ENCODE results near the gene TCEANC2.

TCEANC2 gene

DNA sequence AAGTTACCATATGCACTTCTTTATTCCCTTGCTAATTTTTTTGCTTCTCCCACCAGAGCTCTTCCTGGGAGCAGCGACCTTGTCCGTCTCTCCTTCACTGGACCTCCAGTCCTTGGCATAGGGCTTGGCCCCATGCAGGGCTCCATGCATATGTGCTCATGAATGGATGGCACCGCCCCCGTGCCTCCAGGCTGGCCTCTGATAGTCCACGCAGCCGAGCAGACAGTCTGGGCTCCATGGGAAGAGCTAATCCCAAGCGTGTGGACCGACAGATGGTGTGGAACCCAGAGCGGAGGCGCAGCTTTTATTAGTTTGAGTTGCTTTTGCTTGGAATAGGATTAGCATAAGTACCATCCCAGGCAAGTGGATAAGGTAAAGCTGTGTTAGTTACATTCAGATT, 57.6 kb downstream of the TCEANC2 start:
- in situ Hi-C loops (cut with MboI; ENCODE audit: low sequenced_read_pairs), result no loop called here

DNA sequence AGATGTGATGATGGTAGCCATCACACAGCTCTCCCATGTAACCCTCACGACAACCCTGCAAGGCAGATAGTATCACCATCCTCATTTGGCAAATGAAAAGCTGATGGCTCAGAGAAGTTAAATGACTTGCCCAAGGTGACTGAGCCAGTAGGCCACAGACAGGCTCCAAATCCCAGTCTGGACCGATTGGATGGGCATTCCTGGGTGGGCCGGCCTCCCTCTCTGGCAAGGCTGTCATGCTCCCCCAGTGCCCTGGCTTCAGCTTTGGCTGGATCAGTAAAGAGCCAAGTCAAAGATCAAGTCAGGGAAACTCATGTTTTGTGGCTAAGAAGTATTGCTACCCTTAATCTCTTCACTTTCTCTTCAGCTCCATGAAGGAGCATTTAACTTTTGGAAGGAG, 58.2 kb downstream of the TCEANC2 start:
- in situ Hi-C loops (cut with MboI; ENCODE audit: low sequenced_read_pairs), result no loop called here

DNA sequence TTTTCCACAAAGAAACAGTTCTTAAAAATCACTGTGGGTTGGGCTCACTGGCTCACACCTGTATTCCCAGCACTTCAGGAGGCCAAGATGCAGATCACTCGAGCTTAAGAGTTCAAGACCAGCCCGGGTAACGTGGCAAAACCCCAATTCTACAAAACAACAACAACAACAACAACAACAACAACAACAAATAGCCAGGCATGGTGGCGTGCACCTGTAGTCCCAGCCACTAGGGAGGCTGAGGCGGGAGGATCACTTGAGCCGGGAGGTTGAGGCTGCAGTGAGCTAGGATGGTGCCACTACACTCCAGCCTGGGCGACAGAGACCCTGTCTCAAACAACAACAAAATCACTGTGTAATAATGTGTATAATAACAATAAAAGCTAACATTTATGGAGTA, 58.6 kb downstream of the TCEANC2 start:
- in situ Hi-C loops (cut with MboI; ENCODE audit: low sequenced_read_pairs), result no loop called here

DNA sequence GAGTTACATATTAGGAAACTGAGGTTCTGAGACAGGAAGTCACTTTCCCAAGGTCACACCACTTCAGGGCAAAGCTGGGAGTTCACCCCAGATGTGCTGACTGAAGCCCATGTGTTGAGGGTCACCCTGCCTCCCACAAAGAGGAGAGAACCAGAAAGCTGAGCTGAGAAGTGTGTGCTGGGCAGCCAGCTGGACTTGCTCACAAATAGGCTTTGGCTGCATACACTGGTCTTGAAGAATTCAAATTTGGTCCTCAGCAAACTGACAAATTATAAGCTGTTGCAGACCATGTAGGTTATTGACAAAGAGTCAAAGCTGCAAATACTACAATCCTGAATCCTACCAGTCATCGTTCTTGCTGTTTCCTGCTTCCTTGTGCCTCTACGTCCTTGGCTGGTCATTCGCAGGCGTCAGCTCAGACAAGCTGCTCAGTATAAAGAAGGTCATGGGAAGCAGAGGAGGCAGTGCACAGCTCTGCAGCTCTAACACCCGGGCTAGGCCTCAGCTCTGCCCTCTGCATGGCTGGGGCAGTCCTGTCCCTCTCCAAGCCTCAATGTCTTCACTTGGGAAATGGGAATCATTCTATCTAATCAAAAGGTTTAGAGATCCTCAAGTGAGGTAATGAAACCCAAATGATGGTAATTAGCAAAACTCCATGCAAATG, 59.4 kb downstream of the TCEANC2 start:
- in situ Hi-C loops (cut with MboI; ENCODE audit: low sequenced_read_pairs), result no loop called here

DNA sequence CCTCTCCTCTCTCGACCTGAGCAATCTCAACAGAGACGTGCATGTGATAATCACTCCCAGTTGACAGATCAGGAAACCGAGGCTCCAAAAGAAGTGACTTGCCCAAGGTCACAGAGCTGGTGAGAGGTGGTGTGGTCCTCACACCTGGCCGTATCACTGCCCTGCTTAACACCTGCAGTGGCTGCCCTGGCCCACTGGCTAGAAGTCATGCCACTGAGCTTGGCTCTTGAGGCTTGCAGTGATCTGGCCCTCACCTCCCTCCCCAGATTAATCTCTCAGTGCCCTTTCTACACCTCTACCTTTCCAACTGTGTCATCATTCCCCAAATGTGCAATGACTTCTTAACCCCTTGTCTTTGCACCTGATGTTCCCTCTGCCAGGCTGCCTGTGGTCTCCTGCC, 60.6 kb downstream of the TCEANC2 start:
- in situ Hi-C loops (cut with MboI; ENCODE audit: low sequenced_read_pairs), result no loop called here

DNA sequence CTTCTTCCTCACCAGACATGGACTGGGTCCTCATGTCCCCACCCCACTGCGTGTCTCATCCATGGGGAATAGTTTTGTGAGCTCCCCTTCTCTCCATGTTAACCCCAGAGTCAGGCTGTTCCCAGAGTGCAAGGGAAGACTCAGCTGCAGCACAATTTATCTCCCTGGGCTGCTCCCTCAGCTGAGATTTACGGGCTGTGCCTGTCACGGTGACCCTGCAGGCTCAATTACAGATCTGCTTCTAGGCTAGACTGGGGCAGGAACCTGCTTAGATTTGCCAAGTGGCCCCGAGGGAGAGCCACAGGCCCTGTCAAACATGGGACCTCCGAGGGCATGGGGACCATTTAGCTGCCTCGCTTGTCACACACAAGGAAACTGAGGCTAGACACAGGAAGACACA, 61.5 kb downstream of the TCEANC2 start:
- in situ Hi-C loops (cut with MboI; ENCODE audit: low sequenced_read_pairs), result no loop called here

DNA sequence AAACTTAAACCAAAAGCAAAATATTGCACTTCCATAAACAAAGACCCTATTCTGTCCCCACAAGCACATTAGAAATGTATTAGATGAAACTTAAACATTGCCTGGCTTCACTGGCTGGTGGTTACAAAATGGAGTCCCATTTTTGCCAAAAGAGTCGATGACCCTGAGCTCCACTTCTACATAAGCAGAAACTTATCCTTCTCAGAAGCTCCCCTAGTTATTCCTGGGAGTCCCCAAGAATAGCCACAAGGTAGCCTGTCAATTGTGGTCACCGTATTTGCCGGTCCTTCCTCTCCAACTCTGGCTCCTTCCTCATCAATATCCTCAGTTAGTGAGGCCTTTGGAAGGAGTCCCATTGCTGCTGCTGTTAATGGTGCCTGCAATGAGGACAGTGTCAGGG, 62.1 kb downstream of the TCEANC2 start:
- in situ Hi-C loops (cut with MboI; ENCODE audit: low sequenced_read_pairs), result no loop called here

DNA sequence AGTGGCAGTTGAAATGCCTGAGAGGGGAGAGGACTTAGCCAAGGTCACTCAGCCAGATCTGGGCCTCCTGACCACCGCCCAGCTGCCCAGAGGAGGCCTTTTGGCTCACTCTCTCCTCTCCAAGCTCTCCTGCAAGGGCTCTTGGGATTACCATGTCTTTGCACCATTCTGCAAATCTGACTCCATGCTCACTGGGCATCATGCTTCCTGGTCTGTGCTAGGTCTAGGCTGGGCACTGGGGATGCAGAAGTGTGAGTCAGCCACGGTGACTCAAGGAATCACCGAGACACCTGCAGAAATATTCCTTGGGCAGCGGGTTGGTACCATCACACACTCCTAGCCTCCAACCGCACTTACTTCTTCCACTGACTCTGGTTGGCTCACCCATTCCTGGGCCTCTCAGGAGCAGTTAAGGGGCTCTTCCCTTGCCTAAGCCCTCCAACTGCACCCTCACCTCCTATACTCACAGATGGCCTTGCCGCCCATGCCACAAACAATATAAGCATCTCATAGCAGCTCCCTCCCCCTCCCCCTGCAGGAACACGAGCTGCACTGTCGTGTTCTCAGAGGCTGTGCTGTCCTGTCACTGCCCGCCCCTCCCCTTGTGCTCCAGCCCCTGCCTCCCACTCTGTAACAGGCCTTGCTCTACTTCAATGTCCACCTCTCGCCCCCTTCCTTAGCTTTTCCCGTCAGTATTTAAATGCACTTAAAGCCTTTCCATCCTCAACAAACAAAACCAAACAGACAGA, 64.6 kb downstream of the TCEANC2 start:
- in situ Hi-C loops (cut with MboI; ENCODE audit: low sequenced_read_pairs), result no loop called here

DNA sequence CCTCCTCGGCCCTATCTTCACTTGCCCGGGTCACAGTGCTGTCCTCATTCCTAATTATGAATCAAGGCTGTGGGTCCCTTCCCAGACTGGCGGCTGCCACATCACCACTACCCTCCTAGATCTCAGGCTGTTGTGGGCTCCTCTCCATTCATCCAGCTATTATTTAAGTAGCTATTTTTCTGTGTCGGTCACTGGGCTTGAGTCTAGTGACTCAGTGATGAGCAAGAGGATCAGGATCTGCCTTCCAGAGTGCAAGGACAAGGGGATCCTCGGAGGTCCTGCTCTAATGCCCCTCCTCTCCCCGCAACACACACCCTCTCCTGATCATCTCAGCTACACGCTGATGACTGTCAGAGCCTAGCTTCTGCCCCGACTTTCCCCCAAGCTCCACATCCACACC, 65.3 kb downstream of the TCEANC2 start:
- in situ Hi-C loops (cut with MboI; ENCODE audit: low sequenced_read_pairs), result no loop called here

DNA sequence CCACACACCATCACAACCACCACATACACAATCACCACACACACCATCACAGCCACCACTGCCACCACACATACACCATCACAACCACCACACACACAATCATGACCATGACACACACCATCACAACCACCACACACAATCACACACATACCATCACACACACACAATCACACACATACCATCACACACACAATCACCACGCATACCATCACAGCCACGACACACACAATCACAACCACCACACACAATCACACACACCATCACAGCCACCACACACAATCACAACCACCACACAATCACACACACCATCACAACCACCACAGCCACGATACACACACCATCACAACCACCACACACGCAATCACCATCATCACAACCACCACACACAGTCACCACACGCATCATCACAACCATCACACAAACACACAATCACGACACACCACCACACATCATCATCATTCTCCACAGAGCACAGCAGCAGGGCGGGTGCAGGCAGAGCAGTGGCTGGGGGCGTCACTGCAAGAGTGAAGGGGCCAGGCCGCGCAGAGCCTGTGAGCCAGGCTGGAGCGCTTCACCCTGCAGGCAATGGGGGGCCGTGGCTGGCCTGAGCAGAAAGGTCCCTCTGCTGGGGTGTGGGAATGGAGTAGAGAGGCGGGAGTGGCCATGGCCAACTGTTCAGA, 66.8 kb downstream of the TCEANC2 start:
- in situ Hi-C loops (cut with MboI; ENCODE audit: low sequenced_read_pairs), result no loop called here

DNA sequence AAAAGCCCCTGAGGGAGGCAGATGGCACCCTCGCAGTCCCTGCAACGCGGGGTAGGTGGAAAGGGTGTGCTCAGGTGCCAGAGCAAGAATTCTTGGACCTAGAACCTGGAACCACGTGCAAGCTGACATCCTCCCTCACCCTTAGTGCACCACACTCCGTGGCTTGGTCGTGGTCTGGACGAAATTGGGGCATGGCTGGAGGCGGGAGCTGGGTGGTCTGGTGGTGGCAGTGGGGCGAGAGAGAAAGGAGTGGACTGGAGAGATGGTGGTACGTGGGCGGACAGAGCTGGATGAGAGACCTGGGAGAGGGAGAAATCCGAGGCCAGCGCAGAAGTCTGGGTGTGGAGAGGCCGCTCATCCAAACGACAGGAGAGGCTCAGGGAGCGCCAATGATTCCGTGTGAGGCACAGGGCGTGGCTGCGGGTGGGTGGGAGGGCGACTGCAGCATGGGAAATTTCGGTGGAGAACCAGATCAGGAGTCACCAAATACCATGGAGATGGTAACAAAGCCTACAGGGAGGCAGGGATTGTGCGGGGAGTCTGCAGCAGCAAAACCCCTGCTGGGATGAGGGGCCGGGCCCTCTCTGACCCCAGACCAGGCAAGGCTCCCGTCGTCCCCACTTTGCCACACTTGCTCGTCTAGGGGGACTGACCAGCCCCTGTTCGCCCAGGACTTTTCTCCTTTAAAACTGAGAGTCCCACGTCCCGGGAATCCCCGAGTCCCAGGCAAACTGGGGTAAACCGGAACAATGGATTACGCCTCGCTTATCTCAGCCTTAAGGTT, 67.5 kb downstream of the TCEANC2 start:
- in situ Hi-C loops (cut with MboI; ENCODE audit: low sequenced_read_pairs), result no loop called here

DNA sequence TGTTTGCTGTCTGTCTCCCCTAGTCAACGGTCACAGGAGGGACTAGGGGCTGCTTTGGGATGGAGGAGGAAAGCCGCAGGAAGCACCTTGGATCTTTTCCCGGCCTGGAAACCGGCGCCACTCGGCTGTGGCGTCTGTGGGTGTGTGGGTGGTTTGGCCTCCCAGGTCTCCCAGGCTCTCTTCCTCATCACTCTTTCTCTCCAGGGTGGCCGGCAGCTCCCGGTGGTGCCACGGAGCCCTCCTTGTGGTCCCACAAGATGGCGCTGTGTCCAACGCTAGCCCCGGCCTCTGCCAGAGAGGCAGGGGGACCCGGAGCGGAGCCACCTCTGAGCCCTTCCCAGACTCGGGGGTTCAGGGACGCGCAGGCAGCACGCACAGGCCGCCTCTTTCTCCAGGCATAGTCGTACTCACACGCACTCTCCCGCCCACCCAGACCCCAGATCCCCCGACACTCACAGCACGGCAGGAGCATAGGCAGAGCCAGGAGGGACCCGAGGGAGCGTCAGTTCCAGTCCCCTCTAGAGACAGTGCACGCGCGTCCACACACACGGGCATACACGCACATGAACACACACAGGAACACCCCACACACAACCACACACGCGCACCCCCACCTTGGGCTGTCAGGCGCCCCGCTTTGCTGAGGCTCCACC, 68.2 kb downstream of the TCEANC2 start:
- in situ Hi-C loops (cut with MboI; ENCODE audit: low sequenced_read_pairs), result no loop called here

DNA sequence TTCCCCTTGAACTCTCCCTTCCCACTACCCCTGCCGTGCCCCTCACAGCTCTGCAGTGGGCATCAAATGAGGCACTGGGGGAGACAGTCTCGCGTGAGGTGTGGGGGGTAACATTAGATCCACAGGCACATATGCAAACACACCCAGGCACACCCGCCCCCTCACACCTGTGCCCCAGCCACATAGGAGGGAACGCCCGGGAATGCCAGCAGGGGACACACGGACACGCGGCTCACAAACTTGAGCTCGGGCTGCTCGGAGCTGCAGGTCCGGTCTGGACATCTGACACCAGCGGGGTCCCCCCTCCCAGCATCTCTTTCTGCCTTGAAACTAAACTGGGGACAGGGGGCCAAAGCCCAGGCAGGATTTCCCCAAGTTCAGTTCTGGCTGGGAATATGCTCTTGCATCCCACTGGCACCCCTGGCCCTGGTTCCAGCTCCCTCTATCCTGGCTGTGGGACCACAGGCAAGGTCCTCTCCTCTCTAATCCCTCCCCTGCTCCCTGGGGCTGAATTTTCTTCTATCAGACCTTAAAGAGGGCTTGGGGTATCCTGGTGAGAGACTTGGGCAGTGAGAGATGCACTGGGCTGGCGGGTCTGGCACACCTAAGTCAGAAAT, 68.8 kb downstream of the TCEANC2 start:
- in situ Hi-C loops (cut with MboI; ENCODE audit: low sequenced_read_pairs), result no loop called here

DNA sequence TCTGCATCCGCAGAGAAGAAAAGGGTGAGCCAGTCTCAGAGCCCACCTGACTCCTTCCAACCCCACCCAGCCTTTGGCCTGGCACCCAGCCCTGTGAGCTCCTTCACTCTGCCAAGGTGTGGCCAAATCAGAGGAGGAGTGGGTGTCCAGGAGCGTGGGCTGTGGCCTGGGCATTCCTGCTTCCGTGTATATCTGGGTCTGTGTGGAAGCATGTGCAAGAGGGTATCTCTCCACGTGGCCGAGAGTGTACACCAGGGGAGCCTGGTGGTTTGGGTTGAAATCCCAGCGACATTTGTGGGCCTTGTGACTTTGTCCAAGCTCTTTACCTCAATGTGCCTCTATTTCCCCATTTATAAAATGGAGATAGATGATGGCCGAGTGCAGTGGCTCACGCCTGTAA, 69.6 kb downstream of the TCEANC2 start:
- in situ Hi-C loops (cut with MboI; ENCODE audit: low sequenced_read_pairs), result no loop called here

DNA sequence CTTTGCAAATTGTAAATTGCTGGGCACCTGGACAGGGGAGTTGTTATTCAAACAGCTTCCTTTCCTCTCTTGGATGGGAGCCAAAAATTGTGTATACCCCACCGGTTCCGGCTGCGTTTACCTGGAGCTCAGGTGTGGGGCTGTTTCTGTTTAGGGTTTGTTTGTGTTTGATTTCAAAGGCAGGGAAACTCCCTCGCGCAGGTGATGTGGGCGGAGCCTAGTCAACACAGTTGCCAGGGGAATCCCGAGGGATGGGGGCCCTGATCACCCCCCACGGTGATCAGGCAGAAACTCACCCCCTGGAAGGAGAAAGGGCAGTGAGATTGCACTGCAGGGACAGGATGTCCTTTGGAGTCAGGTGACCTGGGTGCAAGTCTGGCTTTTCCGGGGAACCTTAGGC, 71.1 kb downstream of the TCEANC2 start:
- in situ Hi-C loops (cut with MboI; ENCODE audit: low sequenced_read_pairs), result no loop called here

DNA sequence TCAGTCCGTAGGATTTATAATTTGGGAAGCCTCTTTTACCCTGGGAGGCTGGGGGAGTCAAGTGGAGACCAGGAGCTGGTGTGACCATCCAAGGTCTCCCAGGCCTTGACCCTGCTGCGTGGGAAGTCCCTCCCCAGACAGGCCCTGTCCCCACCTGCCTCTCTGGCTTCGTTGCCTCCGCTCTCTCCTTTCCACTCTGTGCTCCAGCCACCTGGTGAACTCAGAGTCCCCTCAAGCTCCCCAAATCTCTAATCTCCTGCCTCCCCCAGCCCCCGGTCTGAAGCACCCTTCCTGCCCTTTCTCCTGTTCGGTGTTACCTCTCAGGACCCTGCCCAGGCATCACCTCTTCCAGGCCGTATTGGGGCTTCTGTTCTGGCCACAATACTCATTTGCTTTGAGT, 71.5 kb downstream of the TCEANC2 start:
- in situ Hi-C loops (cut with MboI; ENCODE audit: low sequenced_read_pairs), result no loop called here

DNA sequence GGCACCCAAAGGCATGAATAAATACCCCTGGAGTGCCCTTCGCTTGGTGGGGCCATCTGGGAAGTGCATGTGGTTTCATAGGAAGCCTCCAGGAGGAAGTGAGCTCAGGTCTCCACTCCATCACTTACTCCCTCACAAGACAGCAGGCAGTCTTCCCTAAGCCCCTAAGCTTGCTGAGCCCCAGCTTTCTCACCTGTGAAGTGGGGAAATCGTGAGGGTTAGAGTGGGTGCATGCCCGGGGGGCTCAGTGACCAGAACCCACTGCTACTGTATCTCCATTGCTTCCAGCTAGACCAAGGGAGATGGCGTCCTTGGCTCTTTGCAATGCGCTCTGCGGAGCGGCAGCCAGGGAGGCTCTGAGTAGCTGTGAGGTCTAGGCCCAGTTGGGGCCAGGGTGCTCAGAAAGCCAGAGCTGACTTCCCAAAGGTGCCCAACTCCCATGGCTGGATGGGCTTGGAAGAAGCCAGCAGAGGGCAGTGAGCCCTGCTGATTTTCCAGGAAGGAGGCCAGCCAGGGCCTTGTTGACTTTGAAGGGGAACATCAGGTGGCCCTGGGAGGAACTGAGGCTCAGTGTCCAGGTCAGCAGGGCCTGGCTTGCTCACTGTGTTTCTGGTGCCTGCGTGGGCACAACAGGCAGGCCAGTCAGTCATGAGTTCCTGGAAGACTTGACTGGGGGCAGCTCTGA, 72.1 kb downstream of the TCEANC2 start:
- in situ Hi-C loops (cut with MboI; ENCODE audit: low sequenced_read_pairs), result no loop called here

DNA sequence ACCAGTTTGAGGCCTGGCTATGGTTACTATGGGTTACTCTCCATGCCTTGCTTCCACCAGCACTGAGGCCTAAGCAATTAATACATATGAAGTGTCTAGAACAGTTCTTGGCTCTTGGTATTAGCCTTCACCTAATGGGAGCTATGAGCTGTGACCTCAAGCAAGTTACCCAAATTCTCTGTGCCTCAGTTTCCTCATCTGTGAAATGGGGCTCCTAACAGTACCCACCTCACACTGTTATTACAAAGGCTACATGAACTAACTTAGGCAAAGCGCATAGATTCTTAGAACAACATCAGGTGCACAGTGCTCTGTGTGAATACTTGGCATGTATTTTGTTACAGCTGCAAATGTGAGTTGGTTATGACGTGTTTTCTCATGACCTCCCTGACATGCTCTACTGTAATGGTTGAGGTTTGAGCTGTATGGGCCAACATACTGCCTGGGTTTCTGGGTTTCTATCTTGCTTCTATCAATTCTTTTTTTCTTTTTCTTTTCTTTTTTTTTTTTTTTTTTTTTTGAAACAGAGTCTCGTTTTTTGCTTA, 72.9 kb downstream of the TCEANC2 start:
- in situ Hi-C loops (cut with MboI; ENCODE audit: low sequenced_read_pairs), result no loop called here

DNA sequence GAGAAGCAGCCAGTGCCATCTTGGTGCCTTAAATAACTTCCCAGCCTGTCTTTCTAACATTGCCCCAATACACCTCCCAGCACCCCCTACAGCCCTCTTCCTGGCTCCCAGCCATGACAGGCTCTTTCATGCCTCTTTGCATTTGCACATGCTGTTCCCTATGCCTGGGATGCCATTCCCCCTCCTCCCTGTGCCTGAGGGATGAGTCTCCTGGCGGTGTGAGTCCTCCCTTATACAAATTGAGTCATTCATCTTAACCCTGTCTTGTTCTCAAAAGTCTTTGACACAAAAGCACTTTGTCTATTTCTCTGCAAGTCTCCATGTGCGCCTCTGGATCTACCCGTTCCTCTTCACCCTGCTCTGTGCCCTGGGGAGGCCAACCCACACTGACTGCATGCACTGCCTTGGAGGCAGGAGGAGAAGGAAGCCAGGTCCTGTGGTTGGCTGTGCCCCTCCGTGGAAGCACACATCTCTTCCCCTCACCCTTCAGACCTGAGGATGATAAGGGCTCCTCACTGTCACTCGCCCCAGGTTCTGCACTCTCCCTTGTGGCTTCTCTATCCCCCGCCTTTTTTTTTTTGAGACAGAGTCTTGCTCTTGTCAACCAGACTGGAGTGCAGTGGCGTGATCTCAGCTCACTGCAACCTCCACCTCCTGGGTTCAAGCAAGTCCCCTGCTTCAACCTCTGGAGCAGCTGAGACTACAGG, 74.3 kb downstream of the TCEANC2 start:
- in situ Hi-C loops (cut with MboI; ENCODE audit: low sequenced_read_pairs), result no loop called here

Data from HL-60/S4 treated with retinoic acid at 250 ng/mL for 4 days and 3 days (cell line).